ENCODE results near the gene CDKAL1.
"Not testable (repeated sequence)": the region's sequence is repeated elsewhere in the genome, so short reads cannot be mapped to it uniquely, and the experiment has no call there.

CDKAL1 gene

GRCh38 chr6:20639161-20639560 is 104.9 kb downstream of the CDKAL1 start:
- no peak for DNase-seq (ENCODE audit: low spot score)

- DNase-seq (ENCODE audit: low spot score): no peak
These were observed 105.9 kb downstream of the CDKAL1 start for GRCh38 chr6:20640181-20640580.

- no peak for DNase-seq (ENCODE audit: low spot score)
These were observed 108.2 kb downstream of the CDKAL1 start for GRCh38 chr6:20642441-20642840.

GRCh38 chr6:20644667-20645370 is 110.6 kb downstream of the CDKAL1 start:
- no peak for DNase-seq (ENCODE audit: low spot score)

GRCh38 chr6:20645572-20645971 is 111.3 kb downstream of the CDKAL1 start:
- DNase-seq (ENCODE audit: low spot score): not testable (repeated sequence)

GRCh38 chr6:20647585-20647984 is 113.3 kb downstream of the CDKAL1 start:
- DNase-seq (ENCODE audit: low spot score): no peak

GRCh38 chr6:20649696-20650470 is 115.6 kb downstream of the CDKAL1 start:
- not testable (repeated sequence) for DNase-seq (ENCODE audit: low spot score)

- DNase-seq (ENCODE audit: low spot score): no peak
These were observed 118.2 kb downstream of the CDKAL1 start for GRCh38 chr6:20652299-20653084.

GRCh38 chr6:20653085-20653479 is 118.8 kb downstream of the CDKAL1 start:
- no peak for DNase-seq (ENCODE audit: low spot score)

- DNase-seq (ENCODE audit: low spot score): no peak
These were observed 121.1 kb downstream of the CDKAL1 start for GRCh38 chr6:20655317-20655716.

- no peak for DNase-seq (ENCODE audit: low spot score)
These were observed 123.1 kb downstream of the CDKAL1 start for GRCh38 chr6:20657274-20657800.

GRCh38 chr6:20658053-20658452 is 123.8 kb downstream of the CDKAL1 start:
- no peak for DNase-seq (ENCODE audit: low spot score)

GRCh38 chr6:20658516-20658915 is 124.3 kb downstream of the CDKAL1 start:
- no peak for DNase-seq (ENCODE audit: low spot score)

- no peak for DNase-seq (ENCODE audit: low spot score)
These were observed 126.3 kb downstream of the CDKAL1 start for GRCh38 chr6:20660534-20660933.

- no peak for DNase-seq (ENCODE audit: low spot score)
These were observed 127.5 kb downstream of the CDKAL1 start for GRCh38 chr6:20661721-20662120.

- no peak for DNase-seq (ENCODE audit: low spot score)
These were observed 130.0 kb downstream of the CDKAL1 start for GRCh38 chr6:20664250-20664649.

- no peak for DNase-seq (ENCODE audit: low spot score)
These were observed 131.0 kb downstream of the CDKAL1 start for GRCh38 chr6:20665290-20665689.

GRCh38 chr6:20669571-20670314 is 135.5 kb downstream of the CDKAL1 start:
- DNase-seq (ENCODE audit: low spot score): no peak

GRCh38 chr6:20670750-20671149 is 136.5 kb downstream of the CDKAL1 start:
- no peak for DNase-seq (ENCODE audit: low spot score)

- no peak for DNase-seq (ENCODE audit: low spot score)
These were observed 137.8 kb downstream of the CDKAL1 start for GRCh38 chr6:20672038-20672437.

GRCh38 chr6:20673458-20673857 is 139.2 kb downstream of the CDKAL1 start:
- no peak for DNase-seq (ENCODE audit: low spot score)

GRCh38 chr6:20674664-20675063 is 140.4 kb downstream of the CDKAL1 start:
- DNase-seq (ENCODE audit: low spot score): no peak

Data from CD4-positive, alpha-beta T cell treated with Interleukin-2 at 100 ng/mL for 4 hours (primary cell).